GM18907 (cell line): ENCODE results near the gene SLC49A4.
A peak's percentile ranks its signal among the peaks of the same experiment; 100 is the strongest.

ENCODE experiments used
- ATAC-seq: cut with Tn5 transposase; IDR thresholded peaks from one replicate; pipeline ENCODE4 v1.9.1; 2021; ENCODE audit warnings: mild to moderate bottlenecking, moderate library complexity; ENCODE audit not compliant: unreplicated experiment

SLC49A4 gene

GRCh38 chr3:122898298-122898697, 103.4 kb downstream of the SLC49A4 start:
- ATAC-seq: no peak

- no peak for ATAC-seq
Observed at GRCh38 chr3:122902326-122902725, 107.5 kb downstream of the SLC49A4 start.

DNA sequence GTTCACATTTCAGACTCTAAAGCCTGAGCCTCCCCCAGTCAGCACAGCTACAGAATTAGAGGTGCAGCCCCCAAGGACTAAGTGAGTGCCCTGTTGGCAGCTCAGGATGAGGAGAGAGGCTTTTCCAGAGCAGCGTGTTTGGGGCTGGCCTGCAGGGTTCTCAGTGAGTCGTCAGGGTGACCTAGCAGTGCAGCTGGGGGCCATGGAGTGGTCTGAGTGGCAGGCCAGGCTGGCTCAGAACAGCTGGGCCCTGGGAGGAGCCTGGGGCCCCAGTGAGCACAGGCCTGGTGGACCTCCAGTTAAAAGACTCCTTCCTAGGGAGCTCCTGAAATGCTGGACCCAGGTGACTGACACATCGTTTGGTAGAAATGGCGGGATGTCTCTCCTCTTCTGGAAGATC, 108.3 kb downstream of the SLC49A4 start:
- ATAC-seq: no peak

GRCh38 chr3:122907471-122907870, 112.6 kb downstream of the SLC49A4 start:
- ATAC-seq: no peak

- no peak for ATAC-seq
Observed at GRCh38 chr3:122908251-122908650, 113.4 kb downstream of the SLC49A4 start.

DNA sequence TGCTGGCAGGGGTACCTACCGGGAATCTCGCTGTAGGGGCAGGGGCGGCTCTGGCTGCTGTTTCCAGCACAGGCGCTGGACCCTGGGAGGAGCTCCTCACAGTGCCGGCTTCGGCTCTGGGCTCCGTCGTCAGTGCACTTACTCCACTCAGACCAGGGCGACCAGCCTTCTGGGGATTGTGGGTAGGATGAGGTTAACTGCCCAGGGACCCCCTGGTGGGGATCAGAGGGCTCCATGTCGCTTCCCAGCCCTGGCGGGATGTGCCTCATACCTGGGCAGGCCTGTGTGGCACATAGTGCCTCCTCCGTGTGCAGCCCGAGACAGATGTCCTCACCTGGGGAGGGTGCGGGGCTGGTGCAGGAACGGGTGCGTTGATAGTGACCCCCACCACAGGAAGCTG, 117.0 kb downstream of the SLC49A4 start:
- ATAC-seq: no peak

GRCh38 chr3:122912772-122913538, 118.1 kb downstream of the SLC49A4 start:
- ATAC-seq: no peak

DNA sequence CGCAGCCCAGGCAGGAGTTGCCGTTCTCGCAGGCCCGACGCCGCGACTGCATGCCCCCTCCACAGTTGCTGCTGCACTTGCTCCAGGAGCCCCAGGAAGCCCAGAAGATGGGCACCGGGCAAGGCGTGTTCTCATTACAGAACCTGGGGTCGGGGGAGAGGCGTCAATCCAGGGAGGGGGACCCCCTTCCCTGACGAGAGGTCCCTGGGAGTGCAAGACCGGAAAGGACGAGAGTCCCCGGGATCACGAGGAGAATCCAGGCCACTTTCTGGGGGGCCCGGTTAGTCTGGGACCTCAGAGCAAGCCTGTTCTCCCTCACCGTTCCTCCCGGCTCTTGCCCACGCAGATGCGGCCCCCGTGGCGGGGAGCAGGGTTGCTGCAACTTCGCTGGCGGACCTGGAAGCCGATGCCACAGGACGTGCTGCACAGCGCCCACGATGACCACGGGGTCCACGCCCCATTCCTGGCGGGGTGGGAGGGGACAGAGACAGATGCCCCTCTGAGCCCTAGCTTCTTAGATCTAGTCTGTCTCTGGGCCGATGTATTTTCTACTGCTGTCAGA, 118.8 kb downstream of the SLC49A4 start:
- ATAC-seq: no peak

- ATAC-seq: no peak
Observed at GRCh38 chr3:122915300-122916055, 120.6 kb downstream of the SLC49A4 start.

DNA sequence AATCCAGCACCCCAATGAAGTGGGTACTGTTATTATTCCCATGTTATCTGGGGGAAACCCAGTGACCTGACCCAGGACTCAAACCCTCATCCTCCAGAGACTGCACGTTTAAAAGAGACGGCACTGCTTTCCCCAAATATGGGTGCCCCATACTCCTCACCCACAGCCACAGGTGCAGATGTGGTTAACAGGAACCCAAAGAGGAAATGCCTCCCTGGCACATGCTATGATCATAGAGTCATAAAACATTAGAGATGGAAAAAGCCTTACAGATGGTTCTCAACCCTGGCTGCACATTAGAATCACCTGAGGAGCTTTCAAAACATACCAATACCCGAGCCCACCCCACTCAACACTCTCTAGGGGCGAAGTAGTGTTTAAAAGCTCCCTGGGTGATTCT, 121.2 kb downstream of the SLC49A4 start:
- ATAC-seq: peak; percentile 7

DNA sequence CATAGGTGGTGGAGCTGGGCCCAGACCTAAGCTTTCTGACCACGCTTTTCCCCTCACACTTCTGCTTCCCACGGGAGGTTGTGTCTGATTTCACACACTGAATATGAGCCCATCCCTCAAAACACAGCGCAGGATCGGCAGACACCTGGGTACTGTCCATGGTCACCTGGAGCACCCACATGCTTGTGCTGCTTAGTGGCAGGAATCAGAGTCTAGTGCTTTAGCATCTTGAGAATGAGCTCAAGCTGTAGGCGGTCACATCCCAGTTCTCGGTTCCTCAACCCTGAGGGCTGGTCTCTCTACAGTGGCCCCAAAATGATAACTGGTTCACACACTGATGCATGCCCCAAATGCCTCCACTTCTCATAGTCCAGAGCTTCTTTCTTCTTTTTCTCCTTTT, 121.7 kb downstream of the SLC49A4 start:
- peak; percentile 54 for ATAC-seq

DNA sequence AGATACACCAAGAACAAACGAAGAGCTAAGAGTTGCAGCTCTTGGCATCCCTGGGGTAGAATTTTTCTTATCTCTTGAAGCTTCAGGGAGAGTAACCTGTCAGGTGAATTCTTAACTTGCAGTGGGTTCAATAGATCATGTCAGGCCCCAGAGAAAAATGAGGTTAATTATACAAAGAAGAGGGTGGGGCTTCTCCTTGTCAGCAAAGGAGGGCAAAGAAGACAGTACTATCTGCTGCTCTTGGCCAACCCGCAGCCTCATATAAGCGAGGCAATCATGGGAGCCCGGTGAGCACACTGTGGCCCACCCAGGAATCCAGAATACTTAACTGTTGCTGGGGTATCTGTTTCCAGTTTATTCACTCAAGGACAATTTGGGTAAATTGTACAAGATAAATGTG, 122.5 kb downstream of the SLC49A4 start:
- ATAC-seq: no peak

GRCh38 chr3:122918576-122919290, 123.9 kb downstream of the SLC49A4 start:
- no peak for ATAC-seq

DNA sequence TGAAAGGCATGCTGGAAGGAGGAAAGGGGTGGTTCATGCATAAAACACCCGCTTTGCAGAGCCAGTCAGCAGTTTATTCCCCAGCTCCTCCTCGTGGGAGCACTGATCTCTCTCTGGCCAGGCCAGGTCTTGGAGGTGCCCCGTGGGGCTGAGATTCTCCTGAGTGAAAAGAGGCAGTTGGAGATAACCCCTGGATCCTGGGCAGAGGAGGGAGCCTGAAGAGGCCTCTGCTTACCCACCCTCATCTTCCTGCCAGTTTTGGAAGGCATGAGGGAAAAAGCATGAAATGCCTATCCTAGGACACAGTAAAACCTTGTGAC, 124.4 kb downstream of the SLC49A4 start:
- ATAC-seq: no peak

DNA sequence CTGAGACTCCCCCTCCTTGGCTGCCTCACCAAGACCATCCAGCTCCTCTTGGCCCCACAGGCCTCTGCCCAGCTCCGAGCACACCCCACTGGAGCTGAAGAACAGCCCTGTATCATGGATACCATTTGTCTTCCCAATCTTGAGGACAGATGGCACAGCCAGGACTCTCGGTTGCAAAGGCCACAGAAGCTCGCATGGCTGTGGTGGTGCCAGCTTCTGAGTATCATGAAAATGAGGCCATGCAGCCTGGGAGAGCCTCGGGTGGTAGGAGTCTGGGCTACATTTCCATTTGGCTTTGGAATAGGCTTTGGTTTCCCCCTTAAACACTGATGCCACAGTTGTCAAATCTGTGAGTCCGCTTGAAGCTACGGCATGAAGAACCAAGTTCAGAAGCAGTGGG, 126.1 kb downstream of the SLC49A4 start:
- ATAC-seq: no peak

DNA sequence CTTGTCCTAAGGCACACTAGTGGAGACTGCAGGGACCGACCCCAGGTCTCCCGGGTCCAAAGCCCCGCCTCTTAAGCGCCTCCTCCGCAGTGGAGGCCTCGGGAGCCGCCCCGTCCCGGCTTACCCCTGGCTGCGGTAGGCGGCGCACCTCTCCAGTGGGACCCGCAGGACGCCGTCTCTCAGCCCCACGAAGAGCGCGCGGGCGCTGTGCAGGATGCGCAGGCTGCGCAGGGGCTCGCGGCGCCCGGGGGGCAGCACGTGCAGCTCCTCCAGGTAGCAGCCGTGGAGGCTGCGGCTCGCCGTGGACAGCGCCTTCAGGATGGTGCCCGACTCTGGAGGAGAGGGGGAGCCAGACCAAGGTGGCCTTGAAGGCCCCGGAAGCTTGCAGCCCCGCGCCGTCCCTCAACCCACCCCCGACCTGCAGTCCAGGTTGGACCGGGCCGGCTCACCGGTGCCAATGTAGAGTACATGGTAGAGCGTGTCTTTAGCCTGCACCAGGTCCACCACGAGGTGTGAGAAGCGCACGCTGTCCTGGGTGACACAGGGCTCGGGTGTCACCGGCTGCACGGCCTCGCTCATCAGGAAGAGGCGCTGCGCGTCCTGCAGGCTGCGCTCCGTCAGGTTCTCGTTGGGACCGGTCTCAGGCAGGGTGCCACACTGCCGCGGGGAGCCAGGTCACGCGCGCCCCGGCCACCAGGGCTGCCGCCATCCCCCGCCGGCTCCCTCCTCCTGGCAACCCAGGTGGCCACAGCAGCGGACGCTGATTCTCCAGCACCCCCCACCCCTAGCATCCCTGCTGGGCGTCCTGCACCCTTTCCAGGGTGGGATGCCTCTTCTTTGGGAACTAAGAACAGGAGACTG, 127.2 kb downstream of the SLC49A4 start:
- no peak for ATAC-seq

DNA sequence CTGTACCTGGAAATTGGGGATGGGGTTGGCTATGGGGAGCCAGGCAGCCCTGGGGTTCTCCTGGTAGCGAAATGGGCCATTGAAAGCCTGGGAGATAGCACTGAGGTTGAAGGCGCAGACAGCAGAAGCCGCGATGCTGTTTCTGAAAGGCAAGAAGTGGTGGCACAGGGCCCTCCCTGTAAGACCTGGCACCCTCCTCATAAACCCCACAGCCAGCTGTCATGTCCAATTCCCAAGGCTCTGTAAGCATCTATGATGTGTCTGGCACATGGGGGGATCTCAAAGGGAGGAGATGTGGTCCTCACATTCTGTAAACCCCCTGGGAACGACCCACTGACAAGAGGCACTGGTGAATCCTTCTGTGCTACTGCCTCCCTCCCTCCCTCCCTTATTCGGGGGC, 128.7 kb downstream of the SLC49A4 start:
- no peak for ATAC-seq

GRCh38 chr3:122924056-122924455, 129.2 kb downstream of the SLC49A4 start:
- no peak for ATAC-seq

GRCh38 chr3:122925756-122926155, 130.9 kb downstream of the SLC49A4 start:
- no peak for ATAC-seq

- ATAC-seq: no peak
Observed at GRCh38 chr3:122926322-122926721, 131.5 kb downstream of the SLC49A4 start.

DNA sequence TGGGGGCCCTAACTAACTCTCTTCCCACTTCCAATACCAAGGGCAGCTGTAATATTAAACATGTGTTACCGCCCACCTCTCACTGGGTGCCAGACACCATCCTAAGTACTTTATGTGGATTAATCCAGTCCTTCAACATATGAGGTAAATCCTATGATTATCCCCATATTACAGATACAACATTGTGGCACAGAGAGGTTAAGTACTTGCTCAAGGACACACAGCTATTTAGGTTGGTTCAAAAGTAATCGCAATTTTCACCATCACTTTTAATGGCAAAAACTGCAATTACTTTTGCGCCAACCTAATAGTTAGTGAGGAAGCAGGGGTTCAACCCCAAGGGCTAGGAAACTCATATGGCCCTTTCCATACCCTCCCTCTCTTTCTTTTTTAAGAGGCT, 131.9 kb downstream of the SLC49A4 start:
- no peak for ATAC-seq
